Measurements from ENCODE around the gene TRPM1.

Gene TRPM1

DNA sequence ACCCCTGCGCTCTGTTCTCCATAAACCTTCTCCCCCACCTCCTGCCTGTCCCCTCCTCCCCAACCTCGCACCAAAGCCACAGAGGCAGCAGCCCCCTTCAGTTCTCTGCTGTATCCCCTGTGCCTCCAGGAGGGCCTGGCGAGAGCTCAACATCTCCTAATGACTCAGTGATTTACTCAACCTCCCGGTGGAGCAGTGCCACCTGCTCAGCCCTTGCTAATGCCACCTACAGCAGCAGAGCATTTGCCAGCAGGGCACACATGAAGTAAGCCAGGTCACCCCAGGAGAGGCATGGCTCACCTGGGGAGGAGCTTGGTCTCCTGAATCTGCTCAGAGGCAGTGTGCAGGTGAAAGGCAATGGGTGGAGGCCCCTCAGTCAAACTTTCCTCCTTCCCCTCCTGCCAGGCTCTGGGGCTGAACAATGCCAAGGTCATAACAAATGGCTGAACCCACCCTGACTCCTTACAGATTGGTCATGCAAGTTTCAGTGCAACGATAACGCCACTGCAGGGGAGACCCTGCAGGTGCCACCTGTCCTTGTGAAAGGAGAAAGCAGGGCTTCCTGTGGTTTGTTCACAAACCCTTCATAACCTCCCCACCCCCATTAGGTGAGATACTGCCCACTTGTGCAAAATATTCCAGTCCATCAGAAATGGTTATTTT is 19.8 kb downstream of the TRPM1 start:
- DNase-seq: no peak

DNA sequence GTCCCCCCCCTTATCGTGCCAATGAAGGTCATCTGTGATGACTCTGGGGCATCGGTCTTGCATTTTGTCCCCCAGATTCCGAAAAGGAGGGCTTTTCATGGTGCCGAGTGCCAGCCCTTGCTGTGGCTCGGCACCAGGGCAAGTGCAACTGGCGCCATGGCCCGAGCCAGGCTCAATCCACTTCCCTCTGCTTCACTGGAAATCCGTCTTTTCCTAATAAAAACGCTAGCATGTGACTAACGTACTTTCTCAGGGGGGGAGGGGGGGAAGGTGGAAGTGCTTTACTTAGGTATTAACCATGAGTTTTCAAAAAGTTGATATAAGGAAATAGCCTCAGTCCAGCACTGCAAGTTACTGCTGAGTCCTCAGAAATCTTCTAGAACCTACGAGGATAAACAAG is 20.5 kb downstream of the TRPM1 start:
- no peak for DNase-seq

DNA sequence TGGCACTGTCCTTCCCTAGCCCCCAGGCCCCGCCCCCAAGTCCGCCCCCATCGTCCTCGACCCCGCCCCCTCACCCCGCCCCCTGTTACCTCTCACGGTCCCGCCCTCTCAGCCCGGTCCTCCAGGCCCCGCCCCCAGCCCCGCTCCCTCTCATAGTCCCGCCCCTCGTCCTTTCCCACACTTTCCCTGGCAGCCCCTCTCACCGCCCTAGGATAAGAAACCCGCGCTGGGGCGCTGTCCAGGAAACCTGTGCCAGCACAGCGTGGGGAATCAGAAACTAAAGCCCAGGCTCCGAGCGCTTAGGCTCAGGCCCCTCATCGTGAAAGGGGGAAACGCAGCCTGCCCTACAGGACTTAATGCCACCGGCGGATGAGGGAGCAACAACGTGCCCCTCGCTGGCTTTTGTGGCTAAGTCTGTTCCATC is 20.9 kb downstream of the TRPM1 start:
- peak; percentile 37 for DNase-seq

GRCh38 chr15:31079519-31079918 is 22.0 kb downstream of the TRPM1 start:
- DNase-seq: no peak

GRCh38 chr15:31078471-31078870 is 23.1 kb downstream of the TRPM1 start:
- no peak for DNase-seq

- DNase-seq: no peak
These were observed 23.6 kb downstream of the TRPM1 start for GRCh38 chr15:31077941-31078340.

DNA sequence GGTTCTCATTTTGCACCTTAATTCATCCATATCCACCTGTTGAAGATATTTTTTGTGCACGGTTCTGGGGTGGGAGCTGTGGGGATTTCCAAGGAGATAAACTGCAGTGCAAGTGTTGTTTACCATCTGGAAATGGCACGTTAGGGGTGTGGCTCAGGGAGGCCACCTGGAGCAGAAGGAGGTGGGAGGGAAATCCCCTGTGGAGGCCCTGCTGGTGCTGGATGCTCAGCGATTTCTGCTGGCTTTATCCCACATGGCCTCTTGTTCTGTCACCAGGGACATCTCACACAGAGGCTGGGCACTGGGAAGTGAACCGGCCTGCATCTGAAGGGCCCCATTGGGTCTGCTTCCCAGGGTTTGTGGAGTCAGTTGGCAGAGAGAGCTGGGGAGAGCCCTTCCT is 24.3 kb downstream of the TRPM1 start:
- no peak for DNase-seq

- no peak for DNase-seq
These were observed 27.2 kb downstream of the TRPM1 start for GRCh38 chr15:31074321-31074720.

GRCh38 chr15:31070867-31071266 is 30.7 kb downstream of the TRPM1 start:
- no peak for DNase-seq

GRCh38 chr15:31069360-31070000 is 32.0 kb downstream of the TRPM1 start:
- no peak for DNase-seq

- DNase-seq: no peak
These were observed 33.5 kb downstream of the TRPM1 start for GRCh38 chr15:31067890-31068603.

DNA sequence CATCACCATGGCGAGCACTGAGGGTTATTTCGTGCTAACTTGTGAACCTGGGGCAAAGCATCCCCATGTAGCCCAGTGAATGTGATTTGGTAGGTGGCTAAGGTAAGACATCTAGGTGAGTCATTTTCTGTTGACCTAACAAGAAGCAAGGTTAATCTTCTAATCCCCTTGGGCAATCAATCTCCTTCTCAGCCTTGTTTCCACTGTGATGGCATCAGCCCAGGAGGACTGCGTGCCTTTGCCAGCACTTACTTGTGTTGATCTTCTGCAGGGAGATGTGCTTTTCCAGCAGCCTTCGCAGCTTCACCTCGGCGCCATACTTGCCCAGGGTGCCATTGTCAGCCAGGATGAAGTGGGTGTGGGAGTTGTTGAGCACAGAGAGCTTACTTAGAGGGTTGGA is 35.7 kb downstream of the TRPM1 start:
- no peak for DNase-seq

- no peak for DNase-seq
These were observed 38.6 kb downstream of the TRPM1 start for GRCh38 chr15:31062911-31063310.

DNA sequence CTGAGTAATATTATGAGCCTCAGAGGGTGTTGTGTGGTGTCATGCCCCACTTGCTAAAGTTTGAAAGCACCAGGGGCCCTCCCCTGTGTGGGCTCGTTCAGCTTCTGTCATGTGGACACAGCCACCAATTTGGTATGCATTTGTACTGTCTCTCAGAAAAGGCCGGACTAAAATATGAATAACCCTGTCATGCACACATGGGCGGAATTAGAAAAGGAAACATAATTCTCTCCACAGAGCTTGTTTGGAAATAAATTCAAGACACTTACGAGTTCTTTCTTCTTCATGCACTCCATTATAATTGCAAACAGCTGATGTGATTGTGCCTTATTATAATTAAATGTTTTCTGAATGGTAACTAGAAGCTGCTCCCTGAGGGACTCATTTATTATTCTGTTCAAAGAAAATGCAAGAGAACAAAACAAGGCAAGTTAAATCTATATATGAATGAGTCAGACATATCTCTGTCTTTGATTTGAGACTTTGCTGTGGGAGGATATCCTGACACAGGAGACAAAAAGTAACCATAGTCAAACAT is 39.1 kb downstream of the TRPM1 start:
- DNase-seq: no peak

GRCh38 chr15:31060429-31061140 is 40.9 kb downstream of the TRPM1 start:
- DNase-seq: no peak

DNA sequence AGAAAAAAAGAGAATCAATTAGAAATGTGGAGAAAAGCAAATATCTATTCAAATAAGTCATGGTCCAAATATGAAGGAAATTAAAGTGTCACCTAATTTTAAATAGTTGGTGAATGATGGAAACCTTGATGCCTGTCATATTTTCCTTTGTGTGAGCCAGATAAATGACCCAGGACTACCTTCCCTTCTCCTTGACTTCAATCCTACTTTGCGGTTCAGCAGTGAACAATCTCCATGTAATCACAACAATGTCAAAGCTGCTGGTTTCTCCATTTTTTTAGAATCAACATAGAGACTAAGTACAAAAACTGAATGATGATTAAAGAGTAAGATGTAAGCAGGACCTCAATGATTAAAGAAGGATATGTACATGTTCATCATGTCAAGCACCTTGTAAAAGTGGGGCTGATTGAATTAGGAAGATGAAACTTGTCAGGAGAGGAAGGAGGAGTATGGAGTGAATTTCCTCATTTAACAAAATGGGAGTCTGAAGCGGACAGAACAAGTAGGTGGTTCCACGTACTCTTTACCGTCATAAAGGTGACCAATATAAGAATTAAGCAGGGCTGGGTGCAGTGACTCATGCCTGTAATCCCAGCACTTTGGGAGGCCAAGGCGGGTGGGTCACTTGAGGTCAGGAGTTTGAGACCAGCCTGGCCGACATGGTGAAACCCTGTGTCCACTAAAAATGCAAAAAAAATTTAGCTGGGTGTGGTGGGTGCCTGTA is 43.1 kb downstream of the TRPM1 start:
- no peak for DNase-seq

- no peak for DNase-seq
These were observed 49.9 kb downstream of the TRPM1 start for GRCh38 chr15:31051496-31052080.

DNA sequence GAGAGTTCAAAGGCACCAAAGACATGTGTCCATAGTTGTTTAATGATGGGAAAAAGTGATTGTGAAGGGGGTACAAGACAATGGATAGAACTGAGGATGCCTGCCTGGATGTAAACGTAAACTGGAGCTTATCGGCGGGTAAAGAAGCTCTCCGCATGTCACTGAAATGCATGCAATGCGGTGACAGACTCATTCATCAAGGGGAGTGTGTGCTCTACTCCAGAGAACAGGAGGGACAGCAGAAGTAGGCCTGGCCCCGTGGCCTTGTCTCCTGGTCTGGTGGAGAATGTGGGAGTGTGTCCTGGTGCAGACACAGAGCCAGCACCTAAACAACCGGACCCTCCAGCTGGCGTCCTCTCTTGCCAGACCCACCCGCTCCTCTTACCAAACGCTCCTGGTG is 50.6 kb downstream of the TRPM1 start:
- no peak for DNase-seq

DNA sequence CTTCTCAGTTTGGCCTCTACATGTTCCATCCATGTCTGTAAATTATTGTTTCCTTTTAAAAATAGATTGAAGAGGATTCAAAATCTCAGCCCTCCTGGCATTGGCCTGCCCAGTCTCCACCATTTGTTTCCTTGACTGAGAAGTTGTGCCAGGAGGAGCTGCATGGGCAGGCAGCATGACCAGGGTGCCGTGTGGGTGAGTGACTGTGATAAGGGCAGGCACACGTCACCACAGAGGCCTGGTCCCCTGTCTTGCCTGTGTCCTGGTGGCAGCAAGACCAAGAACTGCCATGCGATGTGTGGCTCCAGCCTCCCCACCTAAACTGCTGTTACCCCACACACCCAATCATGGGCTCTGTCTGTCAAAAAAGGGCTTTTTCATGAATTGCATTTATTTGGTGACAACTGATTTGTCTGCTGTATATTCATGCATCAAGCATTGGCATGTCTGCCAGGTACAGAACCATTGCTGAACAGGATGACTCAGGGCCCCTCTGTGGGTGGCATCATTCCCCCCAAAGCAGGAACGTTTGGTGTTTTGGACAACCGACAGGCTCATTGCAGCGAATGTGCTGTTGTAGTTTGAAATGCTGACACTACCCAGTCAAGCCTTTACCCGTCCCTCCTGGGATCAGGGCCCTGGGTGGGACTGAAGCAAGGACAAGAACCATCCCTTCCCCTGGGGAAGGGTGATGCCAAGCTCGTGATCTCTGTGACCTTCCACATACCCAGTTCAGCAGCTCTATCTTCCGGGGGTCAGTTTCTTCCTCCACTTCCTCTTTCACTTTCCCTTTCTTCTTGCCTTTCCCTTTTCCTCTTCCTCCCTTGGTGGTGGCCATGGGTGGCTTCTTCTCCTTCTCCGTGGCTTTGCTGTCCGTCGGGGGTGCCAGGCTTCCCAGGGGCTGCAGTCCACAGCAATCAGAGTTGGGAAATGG is 51.6 kb downstream of the TRPM1 start:
- no peak for DNase-seq

GRCh38 chr15:31049111-31049510 is 52.4 kb downstream of the TRPM1 start:
- no peak for DNase-seq

DNA sequence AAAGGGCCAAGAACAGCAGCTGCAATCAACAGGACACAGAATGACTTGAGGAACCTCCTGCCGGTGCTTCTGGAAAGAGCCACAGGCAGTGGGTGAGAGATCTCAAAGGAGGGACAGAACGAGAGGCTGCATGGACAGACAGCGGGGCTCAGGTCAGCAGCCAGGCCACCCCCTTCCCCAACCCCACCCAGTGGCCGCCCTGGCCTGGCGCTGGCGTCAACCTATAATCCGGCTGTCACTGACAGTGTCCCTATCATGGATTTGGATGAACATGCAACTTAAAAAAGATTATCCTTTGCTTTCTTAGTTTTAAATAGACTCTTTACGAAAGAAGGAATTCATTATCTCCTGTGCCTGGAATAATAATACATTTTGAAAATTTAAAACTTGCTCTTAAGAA is 54.1 kb downstream of the TRPM1 start:
- DNase-seq: no peak
